Activated naive CD8-positive, alpha-beta T cell treated with anti-CD3 and anti-CD28 coated beads, Interleukin-2, amount 50 U/mL, for 16 hours (primary cell): Measurements from ENCODE around the gene NLRP12.
"Not testable (repeated sequence)": the region's sequence is repeated elsewhere in the genome, so short reads cannot be mapped to it uniquely, and the experiment has no call there.

Experiments used
- DNase-seq: peaks from one replicate; pipeline ENCODE4 v3.0.0-alpha.2; 2020; ENCODE audit warnings: low read depth, low spot score

NLRP12 gene

GRCh38 chr19:53840241-53840640, 16.1 kb upstream of the NLRP12 start:
- DNase-seq: not testable (repeated sequence)

- DNase-seq: not testable (repeated sequence)
Observed at GRCh38 chr19:53838446-53838845, 14.3 kb upstream of the NLRP12 start.

- not testable (repeated sequence) for DNase-seq
Observed at GRCh38 chr19:53832861-53833260, 8.7 kb upstream of the NLRP12 start.

GRCh38 chr19:53828531-53828930, 4.4 kb upstream of the NLRP12 start:
- no peak for DNase-seq

- no peak for DNase-seq
Observed at GRCh38 chr19:53826876-53827275, 2.8 kb upstream of the NLRP12 start.

- no peak for DNase-seq
Observed at GRCh38 chr19:53823380-53824120, 564 bp downstream of the NLRP12 start.

GRCh38 chr19:53819861-53820260, 4.3 kb downstream of the NLRP12 start:
- no peak for DNase-seq

GRCh38 chr19:53818756-53819155, 5.4 kb downstream of the NLRP12 start:
- DNase-seq: no peak

GRCh38 chr19:53813996-53814395, 10.1 kb downstream of the NLRP12 start:
- DNase-seq: no peak

- no peak for DNase-seq
Observed at GRCh38 chr19:53812335-53812734, 11.8 kb downstream of the NLRP12 start.

- DNase-seq: no peak
Observed at GRCh38 chr19:53810891-53811290, 13.2 kb downstream of the NLRP12 start.

- no peak for DNase-seq
Observed at GRCh38 chr19:53810187-53810546, 13.9 kb downstream of the NLRP12 start.

- no peak for DNase-seq
Observed at GRCh38 chr19:53809518-53810186, 14.5 kb downstream of the NLRP12 start.

GRCh38 chr19:53808710-53809125, 15.4 kb downstream of the NLRP12 start:
- DNase-seq: no peak

- no peak for DNase-seq
Observed at GRCh38 chr19:53801257-53801656, 22.9 kb downstream of the NLRP12 start.

GRCh38 chr19:53795019-53795418, 29.1 kb downstream of the NLRP12 start:
- no peak for DNase-seq

GRCh38 chr19:53792721-53793433, 31.2 kb downstream of the NLRP12 start:
- peak; percentile 64 for DNase-seq

- no peak for DNase-seq
Observed at GRCh38 chr19:53789708-53790678, 34.1 kb downstream of the NLRP12 start.

GRCh38 chr19:53787266-53787665, 36.8 kb downstream of the NLRP12 start:
- DNase-seq: no peak

GRCh38 chr19:53786744-53787143, 37.4 kb downstream of the NLRP12 start:
- DNase-seq: no peak

GRCh38 chr19:53785196-53785889, 38.8 kb downstream of the NLRP12 start:
- DNase-seq: no peak
